Lower leg skin (tissue), 3 donors: Measurements from ENCODE around the gene JAM3.

Experiments used
- POLR2A ChIP-seq, 2 donors: fragments of 450-650 bp; IDR thresholded peaks; one replicate each; pipeline ENCODE4 v1.6.1; 2016 to 2017; ENCODE audit warnings: antibody characterized with exemption in 2 of 2, mild to moderate bottlenecking in 1 of 2, moderate library complexity in 1 of 2
- TF ChIP-seq, protein P1 (sequence below), 3 donors: fragments of 450-650 bp; IDR thresholded peaks; one replicate each; pipeline ENCODE4 v1.5.1; 2016; ENCODE audit warnings: antibody characterized with exemption in 3 of 3, mild to moderate bottlenecking in 3 of 3, moderate library complexity in 2 of 3

GRCh38 chr11:134100171-134100570, 31.3 kb downstream of the JAM3 start:
- TF ChIP-seq, protein P1, sequence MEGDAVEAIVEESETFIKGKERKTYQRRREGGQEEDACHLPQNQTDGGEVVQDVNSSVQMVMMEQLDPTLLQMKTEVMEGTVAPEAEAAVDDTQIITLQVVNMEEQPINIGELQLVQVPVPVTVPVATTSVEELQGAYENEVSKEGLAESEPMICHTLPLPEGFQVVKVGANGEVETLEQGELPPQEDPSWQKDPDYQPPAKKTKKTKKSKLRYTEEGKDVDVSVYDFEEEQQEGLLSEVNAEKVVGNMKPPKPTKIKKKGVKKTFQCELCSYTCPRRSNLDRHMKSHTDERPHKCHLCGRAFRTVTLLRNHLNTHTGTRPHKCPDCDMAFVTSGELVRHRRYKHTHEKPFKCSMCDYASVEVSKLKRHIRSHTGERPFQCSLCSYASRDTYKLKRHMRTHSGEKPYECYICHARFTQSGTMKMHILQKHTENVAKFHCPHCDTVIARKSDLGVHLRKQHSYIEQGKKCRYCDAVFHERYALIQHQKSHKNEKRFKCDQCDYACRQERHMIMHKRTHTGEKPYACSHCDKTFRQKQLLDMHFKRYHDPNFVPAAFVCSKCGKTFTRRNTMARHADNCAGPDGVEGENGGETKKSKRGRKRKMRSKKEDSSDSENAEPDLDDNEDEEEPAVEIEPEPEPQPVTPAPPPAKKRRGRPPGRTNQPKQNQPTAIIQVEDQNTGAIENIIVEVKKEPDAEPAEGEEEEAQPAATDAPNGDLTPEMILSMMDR (IDR thresholded peaks at IDR 0.05), result no peak
- TF ChIP-seq POLR2A (IDR thresholded peaks at IDR 0.05), result no peak
